ENCODE results near the gene TPM1. TPM values are rescaled to one million over a fixed set of nuclear protein-coding genes. Genes with fewer than 3 reads are reported as not detected.
A peak's percentile ranks its signal among the peaks of the same experiment; 100 is the strongest.
"Not testable (repeated sequence)": the region's sequence is repeated elsewhere in the genome, so short reads cannot be mapped to it uniquely, and the experiment has no call there.

Gene TPM1
- total RNA-seq, 1 donor from 2014 or later = 28.3 TPM

DNA sequence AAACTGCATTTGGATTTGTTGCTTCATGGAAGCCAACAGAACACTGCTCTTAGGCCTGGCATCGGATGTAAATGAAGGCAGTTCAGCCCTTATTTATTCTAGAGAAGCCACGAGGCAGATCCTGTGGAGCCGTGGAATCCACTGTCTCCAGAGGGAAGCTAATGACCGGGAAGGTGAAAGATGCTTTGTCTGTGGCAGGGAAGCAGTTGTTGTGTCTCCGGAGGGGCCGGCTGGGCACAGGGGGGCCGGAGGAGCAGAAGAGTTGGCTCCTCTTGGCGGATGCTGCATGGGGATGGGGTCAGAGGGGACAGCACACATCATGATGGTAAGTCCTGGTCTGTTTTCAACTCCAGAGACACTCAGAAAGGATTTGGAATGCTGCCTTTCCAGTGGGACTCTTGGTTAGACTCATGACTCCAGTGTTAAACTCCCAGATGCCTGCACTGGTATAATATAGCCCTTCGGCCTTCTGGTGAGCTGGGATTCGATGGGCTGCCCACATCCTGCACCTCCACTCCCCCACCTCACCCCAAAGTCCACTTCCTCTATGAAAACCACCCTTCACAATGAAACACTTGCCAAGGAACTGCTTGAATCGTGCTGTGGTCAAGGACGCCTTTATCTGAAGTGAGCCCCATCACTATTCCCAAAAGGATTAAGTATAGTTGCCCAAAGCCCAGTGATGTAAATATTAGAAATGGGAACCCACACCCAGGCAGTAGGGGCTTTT, 33.6 kb downstream of the TPM1 start:
- ATAC-seq = no peak

DNA sequence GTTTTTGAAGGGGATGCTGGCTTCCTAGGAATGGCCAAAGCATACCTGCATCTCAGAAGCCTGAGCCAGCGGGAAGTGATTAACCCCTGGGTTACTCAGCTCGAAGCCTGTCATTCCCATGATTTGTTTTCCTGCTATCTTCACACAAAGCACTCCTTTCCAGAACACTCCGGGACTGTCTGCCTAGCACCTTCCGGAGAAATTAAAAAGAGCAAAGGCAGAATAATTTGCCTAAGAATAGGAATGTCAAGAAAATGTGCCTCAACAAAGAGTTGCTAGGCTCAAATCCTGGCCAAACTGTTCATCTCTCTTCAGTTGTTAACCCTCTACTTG, 34.1 kb downstream of the TPM1 start:
- no peak for ATAC-seq

DNA sequence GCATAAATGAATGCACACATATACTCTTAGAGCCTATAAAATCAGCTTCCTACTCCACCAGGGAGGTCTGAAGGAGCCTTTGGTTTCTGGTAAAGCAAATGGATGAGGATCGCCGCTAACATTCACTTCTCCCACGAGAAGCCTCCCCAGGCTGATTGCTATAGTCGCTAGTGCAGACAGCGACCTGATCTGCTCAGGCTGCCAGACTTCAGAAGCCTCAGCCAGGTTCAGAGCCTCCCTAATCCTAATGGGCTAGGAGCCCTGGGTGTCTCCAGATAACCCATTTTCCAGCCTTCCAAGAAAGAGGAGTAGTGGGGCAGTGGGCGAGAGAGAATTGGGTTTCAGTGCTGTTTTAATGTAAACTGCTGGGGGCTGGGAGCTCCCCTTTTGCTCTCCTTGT, 35.4 kb downstream of the TPM1 start:
- no peak for ATAC-seq

DNA sequence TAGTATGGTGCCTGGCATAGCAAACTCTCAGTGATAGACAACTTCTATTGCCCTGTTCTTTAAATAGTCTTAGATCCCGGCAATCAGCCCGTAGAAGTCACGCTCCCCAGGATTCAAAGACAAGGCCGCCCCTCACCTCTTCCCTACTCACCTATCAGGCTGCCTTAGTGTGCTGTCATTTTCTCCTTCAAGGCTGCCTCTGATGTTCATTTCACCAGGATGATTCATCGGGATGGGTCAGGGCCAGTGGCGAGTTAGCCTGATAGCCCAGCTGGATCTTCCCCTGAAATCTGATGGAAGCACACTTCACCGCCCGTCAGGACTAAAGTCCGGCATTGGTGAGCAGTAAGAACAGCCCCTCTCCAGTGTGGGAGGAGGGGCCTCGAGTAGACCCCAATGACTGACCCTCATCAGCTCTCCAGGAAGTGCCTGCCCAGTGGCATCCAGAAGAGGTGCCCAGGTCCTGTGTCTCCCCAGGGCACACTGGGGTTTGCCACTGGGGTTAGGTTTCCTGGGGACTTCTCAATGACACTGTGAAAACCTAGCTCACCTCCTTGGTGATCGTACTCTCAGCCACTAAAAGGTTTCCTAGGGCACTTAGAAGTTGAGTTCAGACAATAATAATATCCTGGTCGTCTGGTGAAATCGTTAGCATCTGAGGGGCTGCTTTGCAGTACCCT, 37.5 kb downstream of the TPM1 start:
- no peak for ATAC-seq

DNA sequence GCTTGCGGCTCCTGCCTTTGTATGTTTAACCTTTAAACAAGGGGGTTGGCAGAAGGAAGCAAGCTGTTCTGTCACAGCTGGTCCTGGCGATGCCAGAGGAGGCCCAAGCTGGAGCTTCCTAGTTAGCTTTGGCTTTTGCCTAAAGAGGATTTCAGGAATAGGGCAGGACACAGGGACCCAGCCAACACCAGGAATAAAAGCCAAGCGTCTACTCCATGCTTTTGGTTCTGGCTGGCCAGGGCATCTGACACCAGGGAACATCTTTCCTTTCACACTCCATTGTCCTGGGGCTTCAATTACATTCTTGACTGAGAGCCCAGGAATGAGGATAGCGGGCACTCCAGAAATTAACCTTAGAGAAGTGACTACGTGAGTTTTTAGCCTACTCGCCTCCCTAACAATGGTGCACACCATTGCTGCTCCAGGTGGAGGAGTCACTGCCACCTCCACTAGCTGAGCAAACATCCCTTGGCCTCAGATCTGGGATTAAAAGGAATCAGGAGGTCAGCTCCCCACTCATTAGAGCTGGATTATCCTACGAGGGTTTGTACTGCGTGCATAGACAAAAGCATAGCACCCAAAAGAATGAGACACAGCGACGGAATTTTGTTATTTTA, 38.2 kb downstream of the TPM1 start:
- no peak for ATAC-seq

DNA sequence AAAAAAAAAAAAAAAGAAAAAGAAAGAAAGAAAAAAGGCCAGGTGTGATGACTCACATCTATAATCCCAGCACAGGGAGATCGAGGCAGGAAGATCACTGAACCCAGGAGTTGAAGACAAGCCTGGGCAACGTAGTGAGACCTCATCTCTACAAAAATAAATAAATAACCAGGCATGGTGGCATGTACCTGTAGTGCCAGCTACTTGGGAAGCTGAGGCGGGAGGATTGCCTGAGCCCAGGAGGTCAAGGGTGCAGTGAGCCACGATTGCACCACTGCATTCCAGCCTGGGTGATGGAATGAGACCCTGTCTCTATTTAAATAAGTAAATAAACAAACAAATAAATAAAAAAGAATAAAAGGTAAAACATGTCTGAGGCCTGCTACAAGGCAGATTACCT, 39.8 kb downstream of the TPM1 start:
- ATAC-seq = no peak

DNA sequence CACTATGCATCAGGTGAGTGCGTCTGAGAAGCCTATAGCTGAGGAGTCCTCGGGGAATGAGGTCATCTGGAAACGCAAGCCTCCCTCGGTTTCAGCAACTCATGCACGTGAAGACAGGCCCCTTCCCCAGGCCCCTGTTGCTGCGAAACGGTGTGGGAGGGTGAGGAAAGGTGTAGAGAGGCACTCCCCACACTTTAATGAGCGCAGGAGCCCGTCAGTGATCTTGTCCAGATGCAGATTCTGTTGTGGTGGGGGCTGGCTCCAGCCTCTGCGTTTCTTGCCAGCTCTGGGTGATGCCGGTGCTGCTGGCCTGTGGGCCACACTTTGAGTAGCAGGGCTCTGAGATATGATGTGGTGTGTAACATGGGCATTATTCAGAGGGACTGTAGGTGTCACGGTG, 40.5 kb downstream of the TPM1 start:
- ATAC-seq = no peak

DNA sequence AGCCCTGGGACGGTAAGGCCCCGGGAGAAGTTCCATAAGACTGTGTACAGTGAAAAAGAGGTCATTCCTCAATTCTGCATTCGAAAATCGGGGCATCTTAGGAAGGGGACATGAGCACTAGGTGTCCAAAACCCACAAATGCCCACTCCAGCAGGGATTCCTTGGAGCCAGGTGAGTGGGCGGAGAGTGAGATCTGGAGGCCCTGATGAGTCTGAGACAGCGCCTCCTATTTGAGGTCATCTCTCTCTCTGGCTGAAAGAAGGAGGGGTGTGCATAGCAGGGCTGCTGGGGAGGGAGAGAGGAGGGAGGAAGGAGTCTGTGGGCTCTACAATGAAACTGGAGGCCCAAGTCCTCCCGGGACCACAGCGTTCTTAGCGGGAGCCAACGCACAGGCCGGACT, 41.0 kb downstream of the TPM1 start:
- ATAC-seq = no peak

DNA sequence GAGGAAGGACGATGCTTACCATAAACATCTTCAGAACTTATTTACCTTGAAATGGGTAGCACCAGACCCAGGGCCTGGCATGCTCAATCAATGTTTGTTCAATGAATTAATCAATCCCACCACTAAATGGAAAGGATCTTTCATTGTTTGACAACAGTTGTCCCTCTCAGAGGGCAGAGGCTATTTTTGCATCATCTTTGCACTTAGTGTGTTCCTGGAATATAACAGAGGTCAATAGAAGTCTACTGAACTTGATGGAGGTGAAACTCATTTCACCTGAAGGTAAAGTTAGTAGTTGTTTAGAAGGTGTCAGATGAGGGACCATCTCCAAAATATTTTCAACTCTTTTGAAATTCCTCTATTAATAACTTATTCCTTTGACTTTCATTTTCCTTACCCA, 42.3 kb downstream of the TPM1 start:
- ATAC-seq = no peak

DNA sequence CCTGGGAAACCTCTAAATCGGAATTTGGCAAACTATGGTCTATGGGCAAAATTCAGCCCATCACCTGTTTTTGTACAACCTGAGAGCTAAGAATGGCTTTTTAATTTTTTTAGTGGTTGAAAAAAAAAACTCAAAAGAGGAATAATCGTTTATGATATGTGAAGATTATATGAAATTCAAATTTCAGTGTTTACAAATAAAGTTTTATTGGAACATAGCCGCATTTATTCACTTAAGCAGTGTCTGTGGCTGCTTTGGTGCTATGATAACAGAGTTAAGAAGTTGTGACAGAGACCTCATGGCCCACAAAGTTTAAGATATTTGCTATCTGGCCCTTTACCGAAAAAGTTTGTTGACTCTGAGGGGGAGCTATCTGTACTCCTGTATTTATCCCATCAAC, 42.7 kb downstream of the TPM1 start:
- no peak for ATAC-seq

DNA sequence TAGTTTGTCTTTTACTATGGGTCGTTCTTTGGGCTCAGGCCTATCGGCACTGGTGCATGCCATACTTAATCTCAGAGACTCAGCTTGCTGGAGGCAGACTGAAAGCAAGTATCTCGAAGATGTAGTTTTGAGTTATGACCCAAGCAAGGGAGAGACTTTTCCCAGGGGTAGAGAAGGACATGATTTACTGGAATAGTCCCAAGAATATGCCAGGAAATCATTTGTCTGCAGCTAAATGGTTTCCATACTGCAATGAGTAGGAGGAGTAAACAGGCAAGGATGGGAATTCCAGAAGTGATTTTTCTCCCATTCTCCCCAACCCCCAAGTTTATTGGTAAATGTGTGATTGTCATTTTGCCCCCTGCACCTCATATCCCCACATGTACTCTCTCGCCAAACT, 43.7 kb downstream of the TPM1 start:
- no peak for ATAC-seq

DNA sequence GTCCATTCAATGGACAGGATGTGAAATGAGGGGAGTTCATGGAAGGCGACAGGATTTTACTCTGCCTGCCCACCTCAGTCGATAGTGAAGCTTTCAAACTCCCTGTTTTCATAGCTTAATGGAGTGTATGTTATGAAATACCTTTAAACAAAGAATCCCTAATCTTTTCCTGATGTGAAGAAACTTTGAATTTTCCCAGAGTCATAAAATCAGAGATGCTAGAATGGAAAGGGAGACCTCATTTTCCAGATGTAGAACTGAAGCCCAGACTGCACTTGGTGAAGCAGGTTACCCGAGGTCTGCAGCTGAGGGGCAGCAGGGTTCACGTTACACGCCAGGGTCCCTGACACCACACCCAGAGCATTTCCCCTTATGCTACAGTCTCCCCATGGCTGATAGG, 44.4 kb downstream of the TPM1 start:
- no peak for ATAC-seq

DNA sequence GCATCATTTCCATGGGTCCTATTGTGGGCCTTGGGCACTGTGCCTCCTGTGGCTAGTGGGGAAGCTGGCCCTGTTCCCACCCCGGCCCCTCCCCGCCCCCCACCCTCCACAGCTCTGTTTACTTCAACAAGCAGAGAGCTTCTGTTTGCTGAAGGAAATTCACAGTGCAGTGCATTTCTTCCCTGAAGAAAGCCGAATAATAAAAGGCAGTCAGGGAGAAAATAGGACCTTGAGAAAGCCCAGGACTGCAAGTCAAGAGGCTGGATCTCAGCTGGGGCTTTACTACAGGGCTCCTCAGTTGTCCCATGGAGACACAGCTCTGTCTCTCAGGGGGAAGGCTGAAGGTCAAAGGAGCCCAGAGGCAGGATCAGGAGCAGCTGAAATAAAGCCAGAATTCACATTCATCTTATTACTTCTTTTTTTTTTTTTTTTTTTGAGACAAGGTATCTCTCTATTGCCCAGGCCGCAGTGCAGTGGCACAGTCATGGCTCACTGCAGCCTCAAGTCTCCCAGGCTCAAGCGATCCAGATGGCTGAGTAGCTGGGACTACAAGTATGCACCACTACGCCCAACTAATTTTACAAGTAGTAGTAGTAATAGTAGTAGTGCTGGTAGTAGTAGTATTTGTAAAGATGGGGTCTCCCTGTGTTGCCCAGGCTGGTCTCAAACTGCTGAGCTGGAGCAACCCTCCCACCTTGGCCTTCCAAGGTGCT, 46.1 kb downstream of the TPM1 start:
- ATAC-seq = no peak

DNA sequence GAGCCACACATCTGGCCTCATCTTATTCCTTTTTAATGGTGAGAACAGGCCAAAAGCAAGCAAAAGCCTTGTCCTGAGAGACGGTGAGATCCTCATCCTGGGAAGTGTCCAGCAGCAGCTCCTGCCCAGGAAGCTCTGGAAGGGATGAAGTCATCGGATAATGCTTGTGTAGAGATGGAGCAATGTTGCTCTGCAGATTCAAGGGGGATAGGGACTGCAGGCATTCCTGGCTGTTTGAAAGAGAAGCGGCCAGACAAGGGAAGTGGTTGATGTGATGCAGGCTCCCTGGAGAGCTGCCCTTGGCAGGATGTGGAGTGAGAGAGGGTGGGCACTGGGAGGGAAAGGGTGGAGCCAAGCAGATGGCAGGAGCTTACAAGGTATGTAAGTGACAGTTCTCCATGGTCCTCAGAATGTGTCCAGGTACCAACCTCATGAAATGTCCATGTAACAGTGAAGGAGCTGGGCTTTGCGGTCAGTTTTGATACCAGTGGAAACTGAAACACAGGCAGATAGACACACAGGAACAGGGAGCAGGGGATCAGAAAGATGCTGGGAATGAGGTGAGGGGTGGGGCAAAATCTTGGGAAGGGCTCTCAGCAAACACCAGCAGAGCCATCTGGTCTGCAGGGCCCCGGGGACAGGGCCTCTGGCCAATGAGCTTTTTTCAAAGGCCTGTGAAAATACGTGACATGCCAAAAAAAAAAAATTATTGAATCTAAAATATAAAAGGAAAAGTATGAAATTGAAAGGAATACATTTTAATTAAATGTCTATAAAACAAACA, 46.9 kb downstream of the TPM1 start:
- ATAC-seq = no peak

DNA sequence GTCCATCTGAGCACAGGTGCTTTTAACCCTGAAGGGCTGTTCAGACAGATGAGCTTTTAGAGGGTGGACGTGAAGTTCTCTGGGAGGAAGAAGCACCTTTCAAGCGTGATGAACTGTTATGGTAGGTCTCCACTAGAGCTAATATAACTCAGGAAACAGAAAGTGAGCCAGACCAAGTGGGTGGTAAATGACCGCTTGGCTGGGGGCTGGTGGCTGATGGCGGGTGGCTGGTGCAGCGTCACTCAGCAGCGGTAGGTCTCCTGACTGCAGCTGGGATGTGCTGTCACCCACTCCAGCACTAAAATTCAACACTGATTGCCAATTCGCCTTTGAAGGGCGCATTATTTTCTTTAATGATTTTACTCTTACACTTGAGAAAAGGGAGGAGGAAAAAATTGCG, 47.9 kb downstream of the TPM1 start:
- no peak for ATAC-seq

DNA sequence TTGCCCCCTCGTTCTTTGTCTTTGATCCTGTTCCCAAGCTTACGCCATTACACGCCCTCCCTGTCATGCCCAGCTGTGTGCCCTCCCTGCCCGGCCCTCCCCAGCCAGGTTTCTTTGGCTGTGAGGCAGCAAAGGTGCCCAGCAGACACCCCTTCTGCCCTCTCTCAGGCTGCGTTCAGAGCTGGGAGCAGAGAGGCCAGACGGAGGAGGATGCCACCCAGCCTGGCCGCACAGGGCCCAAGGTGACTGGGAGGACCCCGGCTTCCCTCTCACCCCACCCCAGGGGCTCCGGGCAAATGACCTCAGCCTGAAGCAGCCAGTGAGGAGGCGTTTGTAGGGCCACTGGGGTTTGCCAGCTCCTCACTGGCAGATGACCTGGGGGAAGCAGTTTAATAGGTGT, 48.3 kb downstream of the TPM1 start:
- no peak for ATAC-seq

DNA sequence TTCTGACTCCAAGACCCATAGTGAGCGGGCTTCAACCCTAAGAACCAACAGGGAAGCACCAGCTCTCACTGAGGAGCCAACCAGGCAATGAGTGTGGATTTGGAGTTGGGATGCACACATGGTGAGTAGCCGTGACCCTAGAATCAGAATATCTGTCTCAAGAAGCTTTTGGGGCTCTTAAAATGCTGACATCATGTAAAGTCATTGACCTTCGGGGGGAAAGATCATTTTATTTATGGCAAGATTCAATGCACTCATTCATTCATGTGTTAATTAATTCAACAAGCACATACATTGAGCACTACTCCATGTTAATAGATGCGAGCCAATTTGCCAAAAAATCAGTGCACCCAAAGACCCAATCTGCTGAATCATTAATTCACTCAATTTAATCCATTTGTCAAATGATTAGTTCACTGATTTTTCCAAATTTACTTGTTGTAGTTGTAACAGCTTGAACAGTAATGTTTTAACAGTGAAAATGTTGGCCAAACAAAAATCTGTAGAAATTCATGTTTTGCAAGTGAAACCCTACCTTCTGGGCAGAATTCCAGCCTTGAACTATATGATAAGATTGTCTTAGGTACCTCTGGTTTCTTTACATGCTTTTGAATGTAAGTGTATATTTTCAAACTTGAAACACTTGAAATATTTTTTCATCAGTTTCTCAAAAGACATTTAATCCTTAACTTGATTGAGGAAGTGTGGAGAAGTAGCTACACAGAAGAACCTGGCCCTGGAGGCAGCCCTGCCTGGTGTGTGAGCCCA, 49.3 kb downstream of the TPM1 start:
- no peak for ATAC-seq

DNA sequence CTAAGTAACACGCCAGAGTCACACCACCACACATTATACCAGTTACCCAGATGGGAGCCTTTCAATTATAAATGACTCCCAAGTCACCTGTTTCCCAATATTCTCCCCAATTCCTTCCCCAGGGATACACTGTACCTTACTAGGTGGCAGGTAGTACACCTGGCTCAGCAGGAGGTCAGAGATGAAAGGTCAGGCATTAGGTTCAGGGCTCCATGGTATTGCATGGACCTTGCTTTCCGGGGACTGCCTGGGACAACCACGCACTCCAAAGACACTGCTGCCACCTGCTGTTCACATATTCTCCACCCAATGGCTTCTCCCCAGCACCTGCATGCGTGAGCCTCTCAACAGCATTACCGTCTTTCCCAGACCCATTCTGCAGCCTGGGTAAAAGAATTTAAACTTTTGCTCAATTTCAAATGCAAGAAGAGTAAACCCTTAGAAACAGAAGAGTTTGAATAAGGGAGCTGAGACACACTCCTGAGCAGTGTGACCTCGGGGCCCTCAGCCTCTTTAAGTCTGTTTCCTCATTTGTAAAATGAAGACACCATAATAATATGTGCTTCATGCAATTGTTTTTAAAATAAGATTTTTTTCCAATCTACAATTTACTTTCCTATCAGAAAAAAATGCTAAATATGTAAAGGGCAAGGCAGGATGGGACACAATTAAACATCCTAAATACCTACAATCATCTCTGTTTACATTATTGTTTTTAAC, 51.1 kb downstream of the TPM1 start:
- peak; percentile 87 for ATAC-seq

DNA sequence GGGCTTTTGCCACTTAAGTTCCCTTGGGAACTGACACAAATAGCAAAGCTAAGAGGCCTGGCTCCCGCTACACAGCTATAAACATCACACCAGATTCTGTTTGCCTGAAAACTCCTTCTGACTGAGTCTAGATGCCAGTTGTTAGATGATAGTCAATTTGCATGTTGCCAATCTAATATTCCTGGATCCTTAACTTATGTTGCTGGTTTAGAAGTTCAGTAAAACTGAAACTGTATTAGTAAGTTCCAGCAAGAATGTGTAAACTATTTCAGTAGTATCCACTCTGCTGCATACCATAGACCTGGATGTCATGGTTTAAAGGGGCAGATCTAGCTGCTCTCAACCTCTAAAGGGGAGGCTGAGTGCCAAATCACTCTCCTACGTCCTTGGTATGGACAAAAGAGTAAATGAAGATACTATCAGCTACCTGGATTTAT, 52.0 kb downstream of the TPM1 start:
- ATAC-seq = no peak

DNA sequence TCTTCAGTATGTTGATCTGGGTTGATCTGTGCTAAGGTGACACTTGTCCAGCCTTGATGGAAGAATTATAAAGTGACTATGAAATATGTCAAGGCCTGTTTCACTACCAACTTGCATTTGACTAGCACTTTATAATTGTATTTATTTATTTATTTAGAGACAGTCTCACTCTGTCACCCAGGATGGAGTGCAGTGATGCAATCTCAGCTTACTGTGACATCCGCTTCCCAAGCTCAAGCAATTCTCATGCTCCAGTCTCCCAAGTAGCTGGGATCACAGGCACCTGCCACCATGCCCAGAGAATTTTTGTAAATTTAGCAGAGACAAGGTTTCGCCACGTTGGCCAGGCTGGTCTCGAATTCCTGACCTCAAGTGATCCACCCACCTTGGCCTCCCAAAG, 53.6 kb downstream of the TPM1 start:
- ATAC-seq = no peak

DNA sequence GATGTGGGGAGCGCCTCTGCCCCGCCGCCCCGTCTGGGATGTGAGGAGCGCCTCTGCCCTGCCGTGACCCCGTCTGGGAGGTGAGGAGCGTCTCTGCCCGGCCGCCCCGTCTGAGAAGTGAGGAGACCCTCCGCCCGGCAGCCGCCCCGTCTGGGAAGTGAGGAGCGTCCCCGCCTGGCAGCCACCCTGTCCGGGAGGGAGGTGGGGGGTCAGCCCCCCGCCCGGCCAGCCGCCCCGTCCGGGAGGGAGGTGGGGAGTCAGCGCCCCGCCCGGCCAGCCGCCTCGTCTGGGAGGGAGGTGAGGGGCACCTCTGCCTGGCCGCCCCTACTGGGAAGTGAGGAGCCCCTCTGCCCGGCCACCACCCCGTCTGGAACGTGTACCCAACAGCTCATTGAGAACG, 56.4 kb downstream of the TPM1 start:
- ATAC-seq = not testable (repeated sequence)
